Measurements from ENCODE around the gene DMRTA1. TPM values are rescaled to one million over a fixed set of nuclear protein-coding genes. Genes with fewer than 3 reads are reported as not detected.
A peak's percentile ranks its signal among the peaks of the same experiment; 100 is the strongest.
"Not testable (repeated sequence)": the region's sequence is repeated elsewhere in the genome, so short reads cannot be mapped to it uniquely, and the experiment has no call there.

Gene DMRTA1
- total RNA-seq, 4 donors from 2014 or later, result 1.3 to 4.6 (median 3.8) TPM

GRCh38 chr9:22457448-22457847, 10.8 kb downstream of the DMRTA1 start:
- Histone ChIP-seq H3K27me3 (no peaks in the 10 kb centered on the region), H3K36me3 (no peaks in the 10 kb centered on the region), H3K4me3 (no peak overlapping the region), H3K27ac (no peak overlapping the region), H3K4me1 (peaks cover 0 to 5% (median 0%) of the 10 kb centered on the region in 3 donors), H3K9me3 (no peaks in the 10 kb centered on the region)
- WGBS, 2 donors (ENCODE audit: low coverage in 1 of 2), result 100% methylated on average over 1 of the region's 1 CpG
- no peak for TF ChIP-seq POLR2AphosphoS5 (IDR thresholded peaks at IDR 0.05)
- TF ChIP-seq POLR2A (IDR thresholded peaks at IDR 0.05), result no peak
- no peak for TF ChIP-seq EP300 (IDR thresholded peaks at IDR 0.05)
- TF ChIP-seq, protein P1, sequence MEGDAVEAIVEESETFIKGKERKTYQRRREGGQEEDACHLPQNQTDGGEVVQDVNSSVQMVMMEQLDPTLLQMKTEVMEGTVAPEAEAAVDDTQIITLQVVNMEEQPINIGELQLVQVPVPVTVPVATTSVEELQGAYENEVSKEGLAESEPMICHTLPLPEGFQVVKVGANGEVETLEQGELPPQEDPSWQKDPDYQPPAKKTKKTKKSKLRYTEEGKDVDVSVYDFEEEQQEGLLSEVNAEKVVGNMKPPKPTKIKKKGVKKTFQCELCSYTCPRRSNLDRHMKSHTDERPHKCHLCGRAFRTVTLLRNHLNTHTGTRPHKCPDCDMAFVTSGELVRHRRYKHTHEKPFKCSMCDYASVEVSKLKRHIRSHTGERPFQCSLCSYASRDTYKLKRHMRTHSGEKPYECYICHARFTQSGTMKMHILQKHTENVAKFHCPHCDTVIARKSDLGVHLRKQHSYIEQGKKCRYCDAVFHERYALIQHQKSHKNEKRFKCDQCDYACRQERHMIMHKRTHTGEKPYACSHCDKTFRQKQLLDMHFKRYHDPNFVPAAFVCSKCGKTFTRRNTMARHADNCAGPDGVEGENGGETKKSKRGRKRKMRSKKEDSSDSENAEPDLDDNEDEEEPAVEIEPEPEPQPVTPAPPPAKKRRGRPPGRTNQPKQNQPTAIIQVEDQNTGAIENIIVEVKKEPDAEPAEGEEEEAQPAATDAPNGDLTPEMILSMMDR (IDR thresholded peaks at IDR 0.05), result no peak
- ATAC-seq, result no peak

GRCh38 chr9:22463205-22463604, 16.6 kb downstream of the DMRTA1 start:
- Histone ChIP-seq H3K27ac (no peak overlapping the region), H3K4me3 (no peak overlapping the region), H3K9me3 (no peaks in the 10 kb centered on the region), H3K27me3 (no peaks in the 10 kb centered on the region), H3K4me1 (no peaks in the 10 kb centered on the region), H3K36me3 (no peaks in the 10 kb centered on the region)
- 73 to 100% methylated on average over 1 of the region's 1 CpG for WGBS, 2 donors (ENCODE audit: low coverage in 1 of 2)
- TF ChIP-seq EP300 (IDR thresholded peaks at IDR 0.05) (no peak), POLR2AphosphoS5 (IDR thresholded peaks at IDR 0.05) (no peak), POLR2A (IDR thresholded peaks at IDR 0.05) (no peak)
- TF ChIP-seq, protein P1 (IDR thresholded peaks at IDR 0.05), result no peak
- ATAC-seq, result no peak

DNA sequence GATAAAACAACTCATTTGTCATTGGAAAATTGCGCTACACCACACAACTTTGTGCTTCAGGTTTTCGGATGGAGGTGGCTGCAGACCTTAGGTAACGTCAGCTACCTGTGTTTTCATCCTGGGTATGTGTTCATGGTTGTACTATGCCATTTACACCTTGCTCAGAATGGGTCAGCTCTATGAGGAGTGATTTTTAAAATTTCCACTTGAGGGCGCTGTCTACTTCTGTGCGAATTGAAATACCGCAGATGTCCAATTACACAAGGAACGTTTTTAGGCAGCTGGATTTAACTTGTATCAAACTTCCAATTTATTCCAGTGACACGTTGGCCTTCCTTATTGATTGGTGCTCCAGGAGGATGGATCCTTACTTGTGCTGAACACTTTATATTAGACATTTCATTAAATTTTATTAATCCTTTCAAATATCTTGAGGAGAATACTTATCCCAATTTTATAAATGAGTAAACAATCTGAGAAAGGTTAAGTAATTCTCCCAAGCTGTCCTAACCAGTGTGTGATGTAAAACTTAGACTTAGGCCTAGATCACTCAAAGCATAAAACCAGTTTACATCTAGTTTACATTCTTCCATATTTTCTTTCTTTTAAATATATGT, 23.4 kb downstream of the DMRTA1 start:
- TF ChIP-seq POLR2AphosphoS5 (IDR thresholded peaks at IDR 0.05), result no peak
- TF ChIP-seq, protein P1 (IDR thresholded peaks at IDR 0.05), result peak; percentile 46 to 71 (median 52)
- no peak for ATAC-seq
- H3K4me3 ChIP-seq, result no peak overlapping the region
- H3K27me3 ChIP-seq, result no peaks in the 10 kb centered on the region
- H3K36me3 ChIP-seq, result no peaks in the 10 kb centered on the region
- 3 to 4% methylated on average over 8 of the region's 8 CpGs for WGBS, 2 donors (ENCODE audit: low coverage in 1 of 2)
- H3K27ac ChIP-seq, result no peak overlapping the region
- H3K4me1 ChIP-seq, result no peaks in the 10 kb centered on the region
- no peaks in the 10 kb centered on the region for H3K9me3 ChIP-seq

DNA sequence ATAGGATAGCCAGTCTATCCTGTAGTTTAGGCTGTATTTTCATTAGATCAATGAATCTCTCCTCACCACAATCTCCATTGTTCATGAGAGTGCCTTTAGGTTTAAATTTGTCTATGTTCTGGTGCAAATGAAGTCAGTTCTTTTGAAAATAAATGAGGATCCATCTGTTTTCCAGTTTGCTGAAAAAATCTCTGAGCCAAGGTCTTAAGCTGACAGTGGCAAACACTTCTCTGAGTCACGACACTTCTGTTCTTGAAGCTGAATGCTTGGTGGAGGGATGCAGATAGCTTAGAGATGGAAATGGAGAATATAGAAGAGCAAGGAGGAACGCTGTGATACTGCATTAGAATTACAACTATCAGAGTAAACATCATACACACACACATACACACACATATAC, 34.9 kb downstream of the DMRTA1 start:
- Histone ChIP-seq H3K9me3 (peaks cover 0 to 10% (median 0%) of the 10 kb centered on the region in 3 donors), H3K4me3 (no peak overlapping the region), H3K27ac (no peak overlapping the region), H3K36me3 (no peaks in the 10 kb centered on the region), H3K27me3 (no peaks in the 10 kb centered on the region), H3K4me1 (no peaks in the 10 kb centered on the region)
- ATAC-seq, result no peak
- TF ChIP-seq POLR2AphosphoS5 (IDR thresholded peaks at IDR 0.05) (no peak), EP300 (IDR thresholded peaks at IDR 0.05) (no peak)
- 64 to 90% methylated on average over 2 of the region's 2 CpGs for whole genome bisulfite sequencing, 2 donors (ENCODE audit: low coverage in 1 of 2)

GRCh38 chr9:22483528-22484070, 37.0 kb downstream of the DMRTA1 start:
- peaks cover 0 to 10% (median 0%) of the 10 kb centered on the region in 3 donors for H3K9me3 ChIP-seq
- WGBS, 2 donors (ENCODE audit: low coverage in 1 of 2), result 47 to 71% methylated on average over 1 of the region's 1 CpG
- no peaks in the 10 kb centered on the region for H3K4me1 ChIP-seq
- no peak overlapping the region for H3K27ac ChIP-seq
- ATAC-seq, result no peak
- no peaks in the 10 kb centered on the region for H3K27me3 ChIP-seq
- no peak overlapping the region for H3K4me3 ChIP-seq
- TF ChIP-seq, protein P1 (IDR thresholded peaks at IDR 0.05), result no peak
- TF ChIP-seq EP300 (IDR thresholded peaks at IDR 0.05) (no peak), POLR2AphosphoS5 (IDR thresholded peaks at IDR 0.05) (no peak), POLR2A (IDR thresholded peaks at IDR 0.05) (no peak)
- no peaks in the 10 kb centered on the region for H3K36me3 ChIP-seq

- not testable (repeated sequence) for H3K4me3 ChIP-seq, ATAC-seq, H3K27me3 ChIP-seq, H3K27ac ChIP-seq, H3K36me3 ChIP-seq, H3K4me1 ChIP-seq, H3K9me3 ChIP-seq
- WGBS, 2 donors (ENCODE audit: low coverage in 1 of 2), result 70% methylated on average over 1 of the region's 4 CpGs; no CpG with 5 or more reads in 1 of the 2 donors
These were observed 49.6 kb downstream of the DMRTA1 start for GRCh38 chr9:22496197-22496596.
